WTC11 (cell line): Measurements from ENCODE around the gene CATSPERE. TPM values are rescaled to one million over a fixed set of nuclear protein-coding genes. Genes with fewer than 3 reads are reported as not detected.

Experiments
- ATAC-seq: fragments of 200-7000 bp; cut with Tn5 transposase; 2 replicates; pipeline ENCODE4 v1.10.0; 2021; ENCODE audit warnings: mild to moderate bottlenecking, moderate library complexity
- CTCF ChIA-PET: fragments of 300-600 bp; sonication (Branson Sonifier 250); formaldehyde crosslinking; loops from one replicate; lab custom pipeline; 2021; ENCODE audit warnings: antibody characterized with exemption; lab: Charles Lee
- POLR2A ChIA-PET: fragments of 350-600 bp; sonication (Branson Sonifier 250); formaldehyde crosslinking; loops from one replicate; lab custom pipeline; 2021; ENCODE audit warnings: antibody characterized with exemption; lab: Charles Lee
- DNase-seq: peaks from one replicate; pipeline ENCODE4 v3.0.0; 2021; ENCODE audit warnings: low spot score
- H3K27ac Mint-ChIP-seq: 2 replicates; pipeline ENCODE4 v1.8.0; 2021; ENCODE audit warnings: mixed read lengths
- H3K27me3 Mint-ChIP-seq: 2 replicates; pipeline ENCODE4 v1.8.0; 2021; ENCODE audit warnings: low read depth, mild to moderate bottlenecking, moderate library complexity, mixed read lengths
- H3K36me3 Mint-ChIP-seq: 2 replicates; pipeline ENCODE4 v1.8.0; 2021; ENCODE audit warnings: mixed read lengths
- H3K4me1 Mint-ChIP-seq: 2 replicates; pipeline ENCODE4 v1.8.0; 2022; ENCODE audit warnings: mixed read lengths
- H3K4me3 Mint-ChIP-seq: 2 replicates; pipeline ENCODE4 v1.8.0; 2021; ENCODE audit warnings: mild to moderate bottlenecking, moderate library complexity, mixed read lengths
- H3K9me3 Mint-ChIP-seq: 2 replicates; pipeline ENCODE4 v1.8.0; 2021; ENCODE audit warnings: mixed read lengths
- ATF2 ChIP-seq: sonication (generic); formaldehyde crosslinking; IDR thresholded peaks from 2 replicates; pipeline ENCODE4 v1.8.1; 2022; ENCODE audit warnings: low read depth, missing genetic modification reagents, borderline replicate concordance
- CREB1 ChIP-seq: sonication (generic); formaldehyde crosslinking; IDR thresholded peaks from 2 replicates; pipeline ENCODE4 v1.8.0; 2023; ENCODE audit warnings: mild to moderate bottlenecking, missing genetic modification reagents
- E2F1 ChIP-seq: sonication (generic); formaldehyde crosslinking; IDR thresholded peaks from 2 replicates; pipeline ENCODE4 v1.8.0; 2022; ENCODE audit warnings: mild to moderate bottlenecking, missing genetic modification reagents
- E2F4 ChIP-seq: sonication (generic); formaldehyde crosslinking; IDR thresholded peaks from 2 replicates; pipeline ENCODE4 v1.8.1; 2022; ENCODE audit warnings: low read depth, mild to moderate bottlenecking, moderate library complexity, missing genetic modification reagents, borderline replicate concordance
- ELF4 ChIP-seq: sonication (generic); formaldehyde crosslinking; IDR thresholded peaks from 2 replicates; pipeline ENCODE4 v1.8.1; 2022; ENCODE audit warnings: low read depth, mild to moderate bottlenecking, moderate library complexity, missing genetic modification reagents
- FOXK1 ChIP-seq: sonication (generic); formaldehyde crosslinking; IDR thresholded peaks from 2 replicates; pipeline ENCODE4 v1.8.0; 2022; ENCODE audit warnings: mild to moderate bottlenecking, moderate library complexity, missing genetic modification reagents
- FOXP1 ChIP-seq: sonication (generic); formaldehyde crosslinking; IDR thresholded peaks from 2 replicates; pipeline ENCODE4 v1.8.0; 2022; ENCODE audit warnings: missing genetic modification reagents, mild to moderate bottlenecking, moderate library complexity, borderline replicate concordance
- IRF1 ChIP-seq: sonication (generic); formaldehyde crosslinking; IDR thresholded peaks from 2 replicates; pipeline ENCODE4 v1.8.0; 2023; ENCODE audit warnings: missing genetic modification reagents
- IRF2 ChIP-seq: sonication (generic); formaldehyde crosslinking; IDR thresholded peaks from 2 replicates; pipeline ENCODE4 v1.8.0; 2022; ENCODE audit warnings: low read depth, missing genetic modification reagents, borderline replicate concordance
- NFE2L1 ChIP-seq: sonication (generic); formaldehyde crosslinking; IDR thresholded peaks from 2 replicates; pipeline ENCODE4 v1.8.1; 2023; ENCODE audit warnings: missing genetic modification reagents
- NR2C2 ChIP-seq: sonication (generic); formaldehyde crosslinking; IDR thresholded peaks from 2 replicates; pipeline ENCODE4 v1.8.0; 2022; ENCODE audit warnings: mild to moderate bottlenecking, missing genetic modification reagents
- TCF7 ChIP-seq: sonication (generic); formaldehyde crosslinking; IDR thresholded peaks from 2 replicates; pipeline ENCODE4 v1.8.0; 2022; ENCODE audit warnings: mild to moderate bottlenecking, low read depth, missing genetic modification reagents, moderate library complexity
- ZNF121 ChIP-seq: sonication (generic); formaldehyde crosslinking; IDR thresholded peaks from 2 replicates; pipeline ENCODE4 v1.8.0; 2023; ENCODE audit warnings: missing genetic modification reagents
- ZNF263 ChIP-seq: sonication (generic); formaldehyde crosslinking; IDR thresholded peaks from 2 replicates; pipeline ENCODE4 v1.8.1; 2022; ENCODE audit warnings: low read depth, mild to moderate bottlenecking, moderate library complexity, missing genetic modification reagents
- ZNF512 ChIP-seq: sonication (generic); formaldehyde crosslinking; IDR thresholded peaks from 2 replicates; pipeline ENCODE4 v1.8.1; 2022; ENCODE audit warnings: missing genetic modification reagents, borderline replicate concordance
- ZNF532 ChIP-seq: fragments of 250-450 bp; sonication (Bioruptor Pico); IDR thresholded peaks from 2 replicates; pipeline ENCODE4 v1.9.0; 2021; ENCODE audit warnings: mild to moderate bottlenecking, borderline replicate concordance
- ZSCAN18 ChIP-seq: fragments of 250-450 bp; sonication (Bioruptor Pico); IDR thresholded peaks from 2 replicates; pipeline ENCODE4 v2.1.2; 2022; ENCODE audit warnings: mild to moderate bottlenecking, moderate library complexity
- total RNA-seq: library from RNA; stranded (reverse); gene quantifications from 3 replicates; pipeline ENCODE4 v1.2.3, GENCODE V29; 2021

CATSPERE gene
- total RNA-seq, 1 experiment from 2014 or later: 0.66 TPM

GRCh38 chr1:244557565-244557964 lies 96.5 kb downstream of the CATSPERE start:
- CTCF ChIA-PET: no interaction called here
- TF ChIP-seq FOXP1 (CRISPR knock-in tag) (no peak), ATF2 (CRISPR knock-in tag) (no peak), IRF2 (CRISPR knock-in tag) (no peak), CREB1 (CRISPR knock-in tag) (no peak), FOXK1 (CRISPR knock-in tag) (no peak), ZNF121 (CRISPR knock-in tag) (no peak), NR2C2 (CRISPR knock-in tag) (no peak), NFE2L1 (CRISPR knock-in tag) (no peak), ELF4 (CRISPR knock-in tag) (no peak), ZNF532 (CRISPR knock-in tag) (no peak), ZNF512 (CRISPR knock-in tag) (no peak), E2F4 (no peak), E2F1 (no peak), IRF1 (CRISPR knock-in tag) (no peak), TCF7 (no peak), ZSCAN18 (no peak), ZNF263 (CRISPR knock-in tag) (no peak)
- TF ChIP-seq, all 79 proteins: peak for 0
- no peak for ATAC-seq
- POLR2A ChIA-PET: interaction anchor here (1.0 kb wide), 1 partner anchor 9 kb away, joined by 3 read pairs; no protein-coding TSS in a partner anchor
- Mint-ChIP-seq H3K27ac (no peak overlapping the region), H3K4me1 (no peaks in the 10 kb centered on the region), H3K9me3 (peaks cover 54% of the 10 kb centered on the region), H3K36me3 (peaks cover 16% of the 10 kb centered on the region), H3K4me3 (no peak overlapping the region), H3K27me3 (no peaks in the 10 kb centered on the region; the same call in 1 of the 2 replicates)
- DNase-seq: no peak
